MG63 (cell line): ENCODE results near the gene SRGAP1. TPM values are rescaled to one million over a fixed set of nuclear protein-coding genes. Genes with fewer than 3 reads are reported as not detected.
"Not testable (repeated sequence)": the region's sequence is repeated elsewhere in the genome, so short reads cannot be mapped to it uniquely, and the experiment has no call there.

ENCODE experiments used
- DNase-seq: peaks from one replicate; pipeline ENCODE4 v3.0.0-alpha.2; 2020
- H3K27me3 ChIP-seq: fragments of 250-450 bp; sonication (Bioruptor Pico); 2 replicates; pipeline ENCODE4 v1.5.1; 2020; ENCODE audit warnings: mild to moderate bottlenecking, moderate library complexity
- H3K36me3 ChIP-seq: fragments of 250-450 bp; sonication (Bioruptor Pico); 2 replicates; pipeline ENCODE4 v1.5.1; 2020; ENCODE audit warnings: mild to moderate bottlenecking, moderate library complexity
- H3K4me3 ChIP-seq: fragments of 250-450 bp; sonication (Bioruptor Pico); 2 replicates; pipeline ENCODE4 v1.5.1; 2020; ENCODE audit warnings: mild to moderate bottlenecking, moderate library complexity
- H3K9me3 ChIP-seq: fragments of 250-450 bp; sonication (Bioruptor Pico); 2 replicates; pipeline ENCODE4 v1.5.1; 2020; ENCODE audit warnings: mild to moderate bottlenecking, moderate library complexity
- total RNA-seq: library from RNA; depleted of rRNA; stranded (reverse); fragments of >200 nt; shearing (Covaris generic); gene quantifications from 2 replicates; pipeline ENCODE4 v1.2.3, GENCODE V29; 2014; ENCODE audit warnings: low replicate concordance

The SRGAP1 gene
- total RNA-seq, 1 experiment from 2014 or later: 0.99 TPM

DNA sequence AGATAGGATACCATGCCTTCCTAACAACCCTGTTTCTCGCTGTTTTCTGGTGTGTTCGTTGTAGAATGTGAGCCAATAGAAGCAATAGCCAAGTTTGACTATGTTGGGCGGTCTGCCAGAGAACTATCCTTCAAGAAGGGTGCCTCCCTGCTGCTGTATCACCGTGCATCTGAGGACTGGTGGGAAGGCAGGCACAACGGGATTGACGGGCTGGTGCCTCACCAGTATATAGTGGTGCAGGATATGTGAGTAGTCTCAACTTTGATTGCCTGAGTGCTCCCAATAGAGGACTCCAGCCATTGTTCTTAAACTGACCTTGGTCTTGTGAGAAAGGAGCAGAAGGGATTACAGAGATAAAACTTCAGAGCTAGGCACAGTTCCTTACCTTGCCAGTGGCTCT lies 281.4 kb downstream of the SRGAP1 start:
- no peak for DNase-seq
- Histone ChIP-seq H3K9me3 (no peaks in the 10 kb centered on the region), H3K4me3 (no peak overlapping the region), H3K27me3 (no peaks in the 10 kb centered on the region), H3K36me3 (peaks cover 43% of the 10 kb centered on the region)

DNA sequence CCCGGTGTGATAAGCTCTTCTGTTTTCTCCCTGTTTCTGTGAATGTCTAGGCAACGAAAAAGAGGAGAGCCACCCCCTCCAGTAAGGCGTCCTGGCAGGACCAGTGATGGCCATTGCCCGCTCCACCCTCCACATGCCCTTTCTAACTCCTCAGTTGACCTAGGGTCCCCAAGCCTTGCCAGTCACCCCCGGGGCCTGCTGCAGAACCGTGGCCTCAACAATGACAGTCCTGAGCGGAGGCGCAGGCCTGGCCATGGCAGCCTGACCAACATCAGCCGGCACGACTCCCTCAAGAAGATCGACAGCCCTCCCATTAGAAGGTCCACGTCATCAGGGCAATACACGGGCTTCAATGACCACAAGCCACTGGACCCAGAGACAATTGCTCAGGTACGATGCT lies 283.3 kb downstream of the SRGAP1 start:
- H3K27me3 ChIP-seq: no peaks in the 10 kb centered on the region
- H3K4me3 ChIP-seq: no peak overlapping the region
- H3K36me3 ChIP-seq: peaks cover 58% of the 10 kb centered on the region
- no peaks in the 10 kb centered on the region for H3K9me3 ChIP-seq
- no peak for DNase-seq

DNA sequence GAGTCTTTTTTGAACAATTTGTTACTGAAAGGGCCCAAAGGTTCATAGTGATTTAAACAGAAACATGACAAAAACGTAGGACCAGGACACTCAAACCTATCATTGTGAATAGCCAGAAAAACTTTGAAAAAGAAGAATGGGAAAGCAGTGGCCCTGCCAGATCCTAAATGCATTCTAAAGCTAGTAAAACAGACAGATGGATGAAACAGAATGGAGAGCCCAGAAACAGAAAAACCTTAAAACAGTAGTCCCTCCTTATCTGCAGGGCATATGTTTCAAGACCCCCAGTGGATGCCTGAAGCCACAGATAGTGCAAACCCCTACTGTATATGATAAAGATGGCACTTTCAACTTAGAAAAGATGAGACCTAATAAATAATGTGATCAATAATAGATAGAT lies 283.9 kb downstream of the SRGAP1 start:
- Histone ChIP-seq H3K9me3 (0 out of 2 replicates have a peak, but pooled peaks cover 1% of the 10 kb centered on the region), H3K27me3 (no peaks in the 10 kb centered on the region), H3K36me3 (peaks cover 63% of the 10 kb centered on the region), H3K4me3 (no peak overlapping the region)
- DNase-seq: no peak

DNA sequence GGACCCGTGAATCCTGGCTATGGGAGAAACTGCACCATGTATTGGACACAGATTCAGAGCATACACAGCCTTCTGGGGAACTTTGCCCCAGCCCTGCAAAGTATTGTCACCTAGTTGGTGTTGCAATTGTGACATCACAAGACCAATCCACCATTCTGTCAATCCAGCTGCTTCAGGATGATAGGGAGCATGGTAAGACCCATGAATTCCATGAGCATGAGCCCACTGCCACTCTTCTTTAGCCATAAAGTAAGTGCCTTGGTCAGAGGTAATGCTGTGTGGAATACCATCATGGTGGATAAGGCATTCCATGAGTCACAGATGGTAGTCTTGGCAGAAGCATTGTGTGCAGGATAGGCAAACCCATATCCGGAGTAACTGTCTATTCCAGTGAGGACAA lies 286.0 kb downstream of the SRGAP1 start:
- H3K36me3 ChIP-seq: peaks cover 66% of the 10 kb centered on the region
- not testable (repeated sequence) for DNase-seq, H3K27me3 ChIP-seq, H3K4me3 ChIP-seq, H3K9me3 ChIP-seq

DNA sequence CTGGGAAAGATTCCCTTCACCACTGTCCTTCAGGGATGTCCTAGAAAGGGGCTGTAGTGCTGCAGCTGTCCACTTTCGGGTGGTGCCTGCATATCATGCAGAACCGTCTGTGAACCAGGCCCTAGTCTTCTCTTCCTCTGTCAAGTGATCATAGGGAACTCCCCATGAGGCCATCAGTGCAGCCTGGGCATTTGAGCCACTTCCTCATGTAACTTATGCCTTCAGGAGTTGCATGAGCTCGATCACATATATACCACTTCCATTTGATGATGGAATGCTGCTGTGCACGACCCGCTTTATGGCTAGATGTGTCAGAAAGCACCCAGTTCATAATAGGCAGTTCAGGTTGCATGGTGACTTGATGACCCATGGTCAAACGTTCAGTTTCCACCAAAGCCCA lies 287.0 kb downstream of the SRGAP1 start:
- not testable (repeated sequence) for DNase-seq, H3K27me3 ChIP-seq, H3K9me3 ChIP-seq, H3K4me3 ChIP-seq
- H3K36me3 ChIP-seq: peaks cover 67% of the 10 kb centered on the region

DNA sequence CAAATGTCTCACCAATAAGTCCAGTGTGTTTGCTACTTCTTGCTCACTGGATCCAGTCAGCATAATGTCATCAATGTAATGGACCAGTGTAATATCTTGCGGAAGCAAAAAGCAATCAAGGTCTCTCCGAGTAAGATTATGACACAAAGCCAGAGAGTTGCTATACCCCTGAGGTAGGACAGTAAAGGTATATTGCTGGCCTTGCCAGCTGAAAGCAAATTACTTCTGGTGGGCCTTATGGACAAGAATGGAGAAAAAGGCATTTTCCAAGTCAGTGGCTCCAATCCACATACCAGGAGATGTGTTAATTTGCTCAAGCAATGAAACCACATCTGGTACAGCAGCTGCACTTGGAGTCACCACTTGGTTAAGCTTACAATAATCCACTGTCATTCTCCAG lies 288.2 kb downstream of the SRGAP1 start:
- not testable (repeated sequence) for H3K27me3 ChIP-seq, H3K9me3 ChIP-seq, DNase-seq, H3K4me3 ChIP-seq
- peaks cover 58% of the 10 kb centered on the region for H3K36me3 ChIP-seq

DNA sequence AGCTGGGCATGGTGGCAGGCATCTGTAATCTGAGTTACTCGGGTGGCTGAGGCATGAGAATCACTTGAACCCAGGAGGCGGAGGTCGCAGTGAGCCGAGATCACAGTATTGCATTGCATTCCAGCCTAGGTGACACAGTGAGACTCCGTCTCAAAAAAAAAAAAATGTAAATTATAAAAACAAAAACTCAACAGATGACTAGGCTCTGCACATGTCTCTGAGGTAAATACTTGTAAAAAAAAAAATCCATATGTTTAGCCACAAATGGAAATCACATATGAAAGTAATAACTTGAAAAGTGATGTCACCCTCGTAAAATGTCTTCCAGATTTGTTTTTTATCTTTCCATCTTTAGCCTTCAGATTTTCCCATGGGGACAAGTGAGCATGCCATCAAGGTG lies 292.6 kb downstream of the SRGAP1 start:
- Histone ChIP-seq H3K27me3 (no peaks in the 10 kb centered on the region), H3K9me3 (peaks cover 6% of the 10 kb centered on the region), H3K4me3 (no peak overlapping the region), H3K36me3 (peaks cover 31% of the 10 kb centered on the region)
- no peak for DNase-seq

DNA sequence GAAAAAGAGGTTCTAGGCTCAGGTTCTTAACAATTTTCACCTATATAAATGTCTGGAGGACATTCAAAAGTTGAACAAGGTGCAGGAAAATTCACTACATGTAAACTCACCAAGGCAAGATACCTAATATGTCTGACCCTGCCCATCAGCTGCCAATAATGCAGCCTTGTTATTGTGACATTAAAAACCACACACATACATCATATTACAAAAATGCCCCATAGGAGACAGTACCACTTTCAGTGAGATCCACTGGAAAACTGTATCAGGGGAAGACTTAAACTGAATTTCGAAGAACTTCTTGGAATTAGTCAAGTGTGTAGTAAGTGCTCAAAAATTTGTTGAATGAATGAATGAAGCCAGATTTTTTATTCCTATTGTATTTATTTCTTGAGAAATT lies 294.5 kb downstream of the SRGAP1 start:
- DNase-seq: no peak
- no peaks in the 10 kb centered on the region for H3K27me3 ChIP-seq
- H3K9me3 ChIP-seq: no peaks in the 10 kb centered on the region; the same call in 1 of the 2 replicates
- H3K36me3 ChIP-seq: peaks cover 33% of the 10 kb centered on the region
- no peak overlapping the region for H3K4me3 ChIP-seq

DNA sequence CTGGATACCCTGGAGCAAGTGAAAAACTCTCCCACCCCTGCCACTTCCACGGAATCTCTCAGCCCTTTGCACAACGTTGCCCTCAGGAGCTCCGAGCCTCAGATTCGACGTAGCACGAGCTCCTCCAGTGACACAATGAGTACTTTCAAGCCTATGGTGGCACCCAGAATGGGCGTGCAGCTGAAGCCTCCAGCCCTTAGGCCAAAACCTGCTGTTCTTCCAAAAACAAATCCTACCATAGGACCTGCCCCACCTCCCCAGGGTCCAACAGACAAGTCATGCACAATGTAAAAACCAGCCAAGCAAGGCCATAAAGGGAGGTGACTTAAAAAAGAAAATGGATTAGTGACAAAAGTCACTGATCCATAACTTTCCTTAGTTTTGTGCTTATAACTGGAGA lies 297.9 kb downstream of the SRGAP1 start:
- H3K27me3 ChIP-seq: no peaks in the 10 kb centered on the region
- no peak for DNase-seq
- H3K9me3 ChIP-seq: no peaks in the 10 kb centered on the region; the same call in 1 of the 2 replicates
- no peak overlapping the region for H3K4me3 ChIP-seq
- H3K36me3 ChIP-seq: peaks cover 38% of the 10 kb centered on the region

DNA sequence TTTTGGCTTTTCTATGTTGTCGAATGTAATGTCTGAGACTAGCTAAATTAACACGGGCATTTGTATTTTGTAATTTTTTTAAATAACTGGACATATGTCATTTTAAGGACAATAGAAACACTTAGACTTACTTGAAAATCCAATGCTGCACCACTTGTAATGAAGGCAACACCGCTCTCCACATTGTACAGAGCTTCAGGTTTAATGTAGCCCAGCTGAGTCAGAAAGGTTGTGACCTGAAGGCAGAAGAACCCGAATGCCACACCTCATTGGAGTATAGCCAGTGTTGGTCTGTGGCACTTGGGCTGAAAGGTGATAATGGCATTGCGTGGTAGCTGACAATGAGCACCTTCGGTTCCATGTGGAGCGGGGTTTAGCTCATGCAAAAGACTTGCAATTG lies 298.3 kb downstream of the SRGAP1 start:
- peaks cover 38% of the 10 kb centered on the region for H3K36me3 ChIP-seq
- no peaks in the 10 kb centered on the region; the same call in 1 of the 2 replicates for H3K9me3 ChIP-seq
- no peaks in the 10 kb centered on the region for H3K27me3 ChIP-seq
- H3K4me3 ChIP-seq: no peak overlapping the region
- DNase-seq: no peak

DNA sequence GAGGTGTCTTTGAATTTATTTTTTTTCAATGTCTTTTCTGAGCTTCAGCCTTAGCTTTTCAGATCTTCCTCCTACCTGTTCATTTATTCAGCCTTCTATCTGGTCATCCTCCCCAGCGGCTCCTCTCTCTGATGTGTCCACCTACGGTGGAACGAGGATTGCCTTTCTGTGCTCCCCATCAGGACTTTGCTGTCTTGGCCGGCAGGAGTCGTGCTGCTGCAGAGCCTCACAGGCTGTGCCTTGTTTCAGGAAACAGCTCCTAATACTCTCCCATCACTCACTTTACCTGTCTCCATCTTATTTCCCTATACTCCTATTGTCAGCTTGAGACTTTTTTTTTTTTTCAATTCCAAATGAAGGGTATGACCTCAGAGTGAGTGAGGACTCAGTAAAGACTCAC lies 300.7 kb downstream of the SRGAP1 start:
- no peaks in the 10 kb centered on the region for H3K9me3 ChIP-seq

DNA sequence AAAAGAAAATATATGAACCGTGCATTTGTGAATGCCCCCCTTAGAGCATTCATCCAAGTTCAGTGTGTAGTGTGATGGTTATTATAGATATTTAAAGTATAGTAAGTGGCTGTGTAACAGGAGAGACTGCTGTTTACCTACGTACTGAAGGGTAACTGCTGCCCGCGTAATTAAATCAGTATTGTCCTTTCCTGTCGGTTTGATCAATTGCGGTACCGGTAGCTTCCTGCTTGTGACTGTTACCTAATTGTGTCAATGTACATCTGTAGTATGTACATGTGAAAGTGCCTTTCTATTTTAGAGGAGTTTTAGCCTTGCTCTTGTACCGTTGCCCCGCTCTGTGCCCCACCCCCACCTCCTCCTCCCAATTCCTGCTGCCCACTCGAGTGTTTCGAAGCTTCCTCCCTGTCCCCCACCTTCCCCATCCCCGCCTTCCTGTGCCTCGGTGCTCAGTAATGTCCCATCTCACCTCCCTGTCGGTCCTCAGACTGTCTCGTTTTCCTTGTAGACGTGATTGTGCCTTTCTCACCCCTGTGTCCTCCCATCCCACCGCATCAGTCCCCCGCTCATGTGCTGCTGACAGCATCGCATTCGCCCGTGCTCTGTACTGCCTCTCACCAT lies 302.6 kb downstream of the SRGAP1 start:
- Histone ChIP-seq H3K4me3 (no peak overlapping the region), H3K9me3 (no peaks in the 10 kb centered on the region), H3K36me3 (peaks cover 42% of the 10 kb centered on the region), H3K27me3 (no peaks in the 10 kb centered on the region)
- no peak for DNase-seq

More for the DNA sequence above, 300.7 kb downstream of the SRGAP1 start:
- Histone ChIP-seq H3K36me3 (peaks cover 43% of the 10 kb centered on the region), H3K27me3 (no peaks in the 10 kb centered on the region), H3K4me3 (no peak overlapping the region)
- no peak for DNase-seq

DNA sequence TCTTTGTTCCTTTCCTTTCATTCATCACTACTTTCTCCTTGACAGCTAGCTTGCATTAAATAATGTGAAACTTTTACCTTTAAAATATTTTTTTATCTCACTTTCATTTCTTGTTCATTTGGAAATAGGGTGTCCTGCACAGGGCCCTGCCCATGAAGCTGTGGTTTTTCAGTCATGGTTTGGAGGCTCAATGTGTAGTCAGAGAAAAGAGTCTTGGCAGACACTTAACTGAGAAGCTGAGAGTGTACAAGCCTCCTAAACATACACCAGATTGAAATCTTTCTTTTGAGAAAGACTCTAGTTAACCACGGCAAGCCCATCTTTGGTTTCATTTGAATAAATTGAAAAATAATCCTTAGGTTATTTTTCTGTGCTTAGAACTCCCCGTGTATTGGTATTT lies 303.4 kb downstream of the SRGAP1 start:
- H3K9me3 ChIP-seq: no peaks in the 10 kb centered on the region
- H3K27me3 ChIP-seq: no peaks in the 10 kb centered on the region
- H3K36me3 ChIP-seq: peaks cover 34% of the 10 kb centered on the region
- no peak overlapping the region for H3K4me3 ChIP-seq
- no peak for DNase-seq

DNA sequence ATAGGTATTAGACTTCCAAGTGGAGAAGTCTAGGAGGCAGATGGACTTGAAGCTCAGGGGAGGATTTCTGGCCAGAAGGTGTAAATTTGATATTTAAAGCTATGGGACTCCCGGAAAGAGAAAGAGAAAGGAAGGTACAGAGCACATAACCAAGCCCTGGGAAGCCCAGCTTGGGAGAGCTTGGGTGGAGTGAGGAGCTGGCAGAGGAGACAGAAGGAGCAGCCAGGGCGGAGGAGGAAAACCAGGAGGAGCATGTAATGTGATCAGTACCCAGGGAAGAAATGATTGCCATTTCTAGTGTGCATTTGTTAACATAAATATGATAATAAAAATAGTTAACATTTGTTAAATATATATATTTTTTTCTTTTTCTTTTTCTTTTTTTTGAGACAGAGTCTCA lies 310.2 kb downstream of the SRGAP1 start:
- DNase-seq: no peak
- peaks cover 4% of the 10 kb centered on the region for H3K36me3 ChIP-seq
- H3K4me3 ChIP-seq: no peak overlapping the region
- H3K9me3 ChIP-seq: no peaks in the 10 kb centered on the region; the same call in 1 of the 2 replicates
- no peaks in the 10 kb centered on the region for H3K27me3 ChIP-seq

DNA sequence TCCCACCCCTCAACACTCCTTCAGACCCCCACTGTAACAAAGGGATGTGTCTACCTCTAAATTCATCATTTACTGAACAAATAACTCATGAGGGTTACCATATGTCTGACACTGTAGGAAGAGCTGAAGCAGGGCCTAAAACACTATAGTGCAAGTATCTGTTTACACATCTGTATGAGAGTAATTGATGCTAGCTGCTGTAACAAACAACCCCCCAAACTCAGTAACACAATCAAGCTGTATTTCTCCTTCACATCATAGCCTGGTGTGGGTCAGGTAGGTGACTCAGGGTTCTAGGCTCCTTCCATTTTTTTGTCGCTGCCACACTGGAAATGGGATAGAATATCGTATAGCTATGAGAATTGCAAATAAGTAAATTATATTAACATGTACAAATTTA lies 312.6 kb downstream of the SRGAP1 start:
- H3K36me3 ChIP-seq: no peaks in the 10 kb centered on the region; the same call in 1 of the 2 replicates
- peaks cover 6% of the 10 kb centered on the region for H3K9me3 ChIP-seq
- no peaks in the 10 kb centered on the region for H3K27me3 ChIP-seq
- no peak for DNase-seq
- no peak overlapping the region for H3K4me3 ChIP-seq

DNA sequence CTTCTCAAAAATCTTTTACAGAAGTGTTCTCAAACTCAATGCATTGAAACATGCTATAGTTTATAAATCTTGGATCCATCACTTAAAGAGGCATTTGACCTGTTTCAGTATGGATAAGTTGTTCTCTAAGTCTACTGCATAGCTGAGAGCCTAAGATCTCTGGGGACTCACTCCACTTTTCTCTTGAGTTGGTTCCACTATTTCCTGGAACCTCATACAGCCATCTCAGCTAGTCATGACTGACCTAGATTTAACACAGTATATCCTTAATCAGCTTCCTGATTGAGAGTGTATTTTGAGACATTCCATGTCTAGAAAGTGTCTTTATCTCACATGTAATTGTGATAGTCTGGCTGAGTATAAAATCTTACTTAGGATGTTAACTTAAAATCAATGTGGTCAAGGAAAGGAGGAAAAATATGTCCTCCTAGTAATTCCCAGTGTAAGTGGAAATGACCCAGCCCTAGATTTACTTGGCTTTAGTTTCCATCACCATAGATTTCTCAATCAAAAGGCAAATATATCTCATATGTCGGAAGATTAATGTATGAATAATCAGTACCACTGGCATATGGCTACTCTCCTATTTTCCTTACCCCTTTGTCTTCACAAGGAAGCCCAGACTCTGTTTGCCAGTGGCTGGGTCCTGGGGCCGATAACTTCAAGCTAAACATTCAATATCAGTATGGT lies 315.7 kb downstream of the SRGAP1 start:
- Histone ChIP-seq H3K27me3 (no peaks in the 10 kb centered on the region), H3K9me3 (peaks cover 30% of the 10 kb centered on the region), H3K4me3 (no peak overlapping the region), H3K36me3 (no peaks in the 10 kb centered on the region)
- no peak for DNase-seq

DNA sequence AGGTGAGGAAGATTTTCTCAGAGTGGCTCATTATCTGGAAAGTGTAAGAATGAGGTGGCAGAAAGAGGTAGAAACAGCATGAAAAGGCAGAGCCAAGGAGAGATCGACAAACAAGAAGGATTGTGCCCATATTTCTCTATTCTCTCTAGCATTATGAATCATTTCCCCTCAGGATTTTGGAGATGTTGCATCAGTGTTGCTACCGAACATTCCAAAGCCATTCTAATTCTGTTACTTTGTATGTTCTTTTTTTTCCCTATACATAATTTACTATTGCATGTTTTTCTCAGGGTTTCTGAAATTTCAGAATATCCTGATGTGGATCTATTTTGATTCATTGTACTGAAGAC lies 316.2 kb downstream of the SRGAP1 start:
- peaks cover 32% of the 10 kb centered on the region for H3K9me3 ChIP-seq
- H3K4me3 ChIP-seq: no peak overlapping the region
- H3K27me3 ChIP-seq: no peaks in the 10 kb centered on the region
- no peaks in the 10 kb centered on the region for H3K36me3 ChIP-seq
- no peak for DNase-seq

DNA sequence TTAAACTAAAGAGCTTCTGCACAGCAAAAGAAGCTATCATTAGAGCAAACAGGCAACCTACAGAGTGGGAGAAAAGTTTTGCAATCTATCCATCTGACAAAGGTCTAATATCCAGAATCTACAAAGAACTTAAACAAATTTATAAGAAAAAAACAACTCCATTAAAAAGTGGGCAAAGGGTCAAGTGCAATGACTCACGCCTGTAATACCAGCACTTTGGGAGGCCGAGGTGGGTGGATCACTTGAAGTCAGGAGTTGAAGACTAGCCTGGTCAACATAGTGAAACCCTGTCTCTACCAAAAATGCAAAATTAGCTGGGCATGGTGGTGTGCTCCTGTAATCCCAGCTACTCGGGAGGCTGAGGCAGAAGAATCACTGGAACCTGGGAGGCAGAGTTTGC lies 322.1 kb downstream of the SRGAP1 start:
- H3K9me3 ChIP-seq: peaks cover 33% of the 10 kb centered on the region
- not testable (repeated sequence) for H3K36me3 ChIP-seq, H3K4me3 ChIP-seq, H3K27me3 ChIP-seq
- DNase-seq: peak; percentile 47
